Stimulated activated CD4-positive, alpha-beta T cell treated with anti-CD3 and anti-CD28 coated beads, TNF-alpha, amount 100 ng/mL, for 4 hours (primary cell): ENCODE results near the gene CDH4.

Experiments used
- DNase-seq, 3 experiments: peaks; one replicate each; pipeline ENCODE4 v3.0.0-alpha.2; 2020; ENCODE audit warnings: low read depth in 3 of 3

Gene CDH4

DNA sequence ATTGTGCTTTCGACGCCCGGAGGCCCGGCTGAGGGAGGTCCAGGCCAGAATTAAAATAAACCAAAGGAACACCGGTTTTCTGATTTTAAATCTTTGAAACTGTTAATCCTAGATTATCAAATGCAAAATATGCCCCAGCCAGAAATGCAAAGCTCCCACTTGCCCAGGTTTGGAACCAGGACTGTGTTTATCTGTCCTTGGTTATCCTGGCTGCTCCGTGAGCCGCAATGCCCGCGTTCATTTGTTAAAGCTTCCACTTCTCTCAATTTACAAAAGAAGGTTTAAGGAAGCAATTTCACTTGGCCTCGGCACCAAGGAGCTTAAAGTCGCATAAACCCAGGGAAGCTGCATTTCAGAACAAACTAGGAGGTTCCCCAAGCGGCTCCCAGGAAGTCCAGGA is 563.6 kb downstream of the CDH4 start:
- no peak for DNase-seq

DNA sequence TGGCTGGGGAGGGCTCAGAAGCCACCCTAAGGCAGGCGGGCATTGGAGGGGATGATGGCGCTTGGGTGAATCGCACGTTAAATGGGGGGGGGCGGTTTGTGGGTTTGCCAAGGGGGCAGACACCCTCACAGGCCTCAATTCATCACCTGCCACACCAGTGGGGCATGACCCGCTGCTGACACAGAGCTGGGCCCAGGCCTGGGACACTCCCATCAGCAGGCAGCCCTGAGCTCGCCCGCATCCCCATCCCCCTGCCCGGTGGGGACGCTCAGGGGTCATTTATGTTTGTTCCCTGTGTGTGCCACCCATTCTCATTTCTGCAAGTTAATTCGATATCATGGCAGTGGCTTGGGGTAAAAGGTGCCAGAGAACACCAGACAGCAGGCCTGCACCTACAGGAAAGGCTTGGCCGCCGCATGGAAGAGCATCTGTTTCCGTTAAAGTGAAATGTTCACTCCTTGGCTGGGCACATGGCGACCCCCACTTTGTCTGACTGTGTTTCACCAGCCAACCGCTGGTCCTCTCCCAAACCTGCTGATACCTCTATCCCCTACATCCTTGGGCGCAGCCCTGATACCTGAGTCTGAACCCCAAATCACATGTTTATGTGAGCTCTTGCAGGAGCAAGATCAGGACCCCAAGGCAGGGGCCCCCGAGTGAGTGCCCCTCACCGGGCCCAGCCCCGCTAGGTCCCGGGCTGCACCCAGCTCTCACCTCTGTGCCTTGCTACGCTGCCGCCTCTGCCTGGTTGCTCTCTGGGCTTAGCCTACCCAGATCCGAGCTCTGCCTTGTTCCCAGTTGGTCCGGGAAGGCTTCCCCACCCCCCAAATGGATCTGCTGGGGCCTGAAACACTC is 564.8 kb downstream of the CDH4 start:
- no peak for DNase-seq

DNA sequence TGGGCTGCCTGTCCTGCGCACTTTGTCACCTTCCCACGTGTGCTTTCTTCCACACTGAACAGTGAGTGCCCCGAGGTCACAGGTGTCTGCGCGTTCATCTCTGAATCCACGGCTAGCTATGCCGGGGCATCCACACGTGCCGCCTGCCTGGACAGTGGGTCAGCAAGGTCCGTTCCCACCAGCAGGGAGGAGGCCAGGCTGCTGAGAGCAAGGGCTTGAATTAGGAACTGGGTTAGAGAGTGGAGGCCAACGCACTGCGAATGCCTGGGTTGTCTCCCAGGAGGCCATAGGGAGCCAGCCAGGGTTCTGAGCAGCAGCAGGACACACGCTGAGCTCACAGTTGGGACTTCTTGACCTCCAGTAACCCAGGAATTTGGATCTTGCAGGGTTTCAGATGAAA is 565.5 kb downstream of the CDH4 start:
- DNase-seq, result no peak

DNA sequence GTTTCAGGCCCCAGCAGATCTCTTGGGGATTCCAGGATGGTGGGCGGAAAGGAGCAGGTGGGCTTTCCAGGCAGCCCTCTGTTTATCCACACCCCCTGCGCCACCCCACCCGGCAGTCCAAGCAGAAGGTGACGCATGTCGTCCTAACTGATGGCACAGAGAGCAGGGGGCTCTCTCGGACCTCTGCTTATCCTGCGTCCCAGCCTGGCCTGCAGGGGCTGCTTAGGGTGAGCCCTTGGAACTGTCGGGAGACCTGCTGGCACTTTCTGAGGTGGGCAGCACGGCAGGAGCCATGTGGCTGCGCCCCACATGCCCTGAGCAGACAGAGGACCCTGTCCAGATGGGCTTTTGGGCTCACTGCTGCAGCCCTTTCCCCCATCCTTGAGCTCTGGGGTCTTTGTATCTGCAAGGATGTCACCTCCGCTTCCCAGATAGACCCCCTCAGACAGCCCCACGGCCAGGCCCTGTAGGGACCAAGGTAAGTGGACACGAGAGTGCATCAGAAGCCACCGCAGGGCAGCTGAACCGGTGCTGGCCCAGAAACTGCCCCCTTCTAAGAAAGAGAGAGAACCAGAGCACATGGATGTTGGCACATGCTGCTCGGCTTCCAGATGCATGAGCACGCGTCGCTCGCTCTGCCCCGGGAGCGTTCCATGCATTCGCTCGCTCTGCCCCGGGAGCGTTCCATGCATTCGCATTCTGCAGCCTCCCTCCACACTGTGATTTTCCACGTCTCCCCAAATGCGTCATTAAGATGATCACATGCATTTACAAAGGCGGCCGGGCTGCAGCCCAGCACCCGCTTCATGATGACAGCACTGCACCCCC is 566.9 kb downstream of the CDH4 start:
- no peak for DNase-seq

DNA sequence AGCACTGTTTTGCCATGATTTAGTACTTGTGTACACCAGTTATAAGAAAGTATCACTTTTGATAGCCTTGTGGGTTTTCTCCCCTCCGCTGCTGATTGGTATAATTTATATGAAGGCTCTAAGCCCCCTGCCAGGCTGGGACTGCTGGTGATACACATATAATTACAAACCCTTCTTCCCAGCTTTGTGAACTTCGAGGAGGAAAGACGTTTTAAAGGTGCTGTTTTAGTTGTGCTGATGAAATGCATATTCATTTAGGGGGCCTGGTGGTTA is 567.4 kb downstream of the CDH4 start:
- no peak for DNase-seq

DNA sequence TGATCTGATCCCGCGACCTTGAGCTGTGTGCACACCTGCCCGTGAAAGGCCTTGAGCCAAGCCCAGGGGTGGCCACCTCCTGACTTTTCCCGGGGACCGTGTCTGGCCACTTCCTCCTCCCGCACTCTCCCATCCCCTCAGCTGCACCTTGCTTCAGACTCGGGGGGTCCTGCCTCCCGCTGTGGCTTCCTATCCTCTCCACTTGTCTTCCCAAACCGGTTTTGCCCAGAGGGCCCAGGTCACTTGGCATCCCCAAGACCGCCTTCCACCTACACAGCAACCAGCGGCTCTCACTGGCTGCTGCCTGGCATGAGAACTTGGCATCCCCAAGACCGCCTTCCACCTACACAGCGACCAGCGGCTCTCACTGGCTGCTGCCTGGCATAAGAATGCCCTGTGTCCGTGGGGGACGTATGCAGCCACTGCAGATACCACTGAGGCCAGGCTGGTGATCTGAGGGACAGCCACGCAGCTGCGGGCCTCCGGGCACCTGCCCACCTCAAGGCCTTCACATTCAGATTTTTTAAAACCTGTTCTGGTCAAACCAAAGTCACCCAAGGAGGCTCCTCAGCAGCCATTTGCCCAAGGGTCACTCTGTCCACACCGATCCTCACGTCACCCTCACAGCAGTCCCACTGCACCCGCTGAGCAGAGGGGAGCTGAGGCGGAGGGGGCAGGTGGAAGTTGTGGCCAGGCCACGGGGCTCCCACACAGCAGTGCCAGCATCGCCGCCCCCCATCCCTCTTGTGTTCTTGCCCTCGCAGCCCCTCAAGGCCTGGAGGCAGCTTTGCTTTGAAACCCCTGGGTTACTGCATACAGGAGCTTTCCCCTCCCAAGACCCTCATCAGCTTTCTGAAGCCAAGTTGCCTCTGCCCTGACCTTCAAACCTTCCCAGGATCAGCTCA is 568.1 kb downstream of the CDH4 start:
- no peak for DNase-seq

DNA sequence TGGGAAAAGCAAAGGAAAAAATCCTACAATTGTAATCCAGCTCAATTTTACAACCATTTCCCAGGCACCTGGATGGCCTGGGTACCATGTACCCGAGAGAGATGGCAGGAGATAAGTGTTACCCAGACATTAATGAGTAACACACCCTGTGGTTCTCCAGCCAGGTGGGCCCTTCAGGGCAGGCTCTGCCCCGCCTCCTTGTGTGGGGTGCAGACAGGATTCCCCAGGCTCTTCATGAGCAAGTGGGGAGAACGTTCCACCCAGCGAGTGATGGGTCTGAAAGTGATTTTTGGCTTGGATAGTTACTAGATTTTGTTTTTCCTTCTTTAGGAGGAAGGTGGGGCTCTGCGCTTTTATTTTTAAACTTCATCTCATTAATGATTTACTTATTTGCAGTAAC is 569.7 kb downstream of the CDH4 start:
- no peak for DNase-seq

DNA sequence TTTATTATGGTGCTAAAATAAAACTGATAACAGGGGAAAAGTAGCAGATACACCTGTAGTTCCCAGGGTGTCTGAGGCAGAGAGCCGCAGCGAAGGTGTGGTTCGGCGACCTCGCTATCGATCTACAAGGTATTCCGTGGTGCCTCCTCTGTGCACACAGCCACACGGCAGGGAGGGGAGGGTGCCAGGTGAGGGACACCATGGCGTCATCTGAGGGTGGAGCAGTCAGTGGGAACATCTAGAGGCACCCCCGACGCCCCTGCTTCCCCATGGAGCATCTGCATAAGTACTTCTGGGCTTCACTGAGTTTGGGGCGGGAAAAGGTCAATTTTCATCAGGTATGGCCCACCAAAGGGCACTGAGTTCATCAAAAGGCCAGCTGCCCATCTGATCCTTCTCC is 570.3 kb downstream of the CDH4 start:
- no peak for DNase-seq

DNA sequence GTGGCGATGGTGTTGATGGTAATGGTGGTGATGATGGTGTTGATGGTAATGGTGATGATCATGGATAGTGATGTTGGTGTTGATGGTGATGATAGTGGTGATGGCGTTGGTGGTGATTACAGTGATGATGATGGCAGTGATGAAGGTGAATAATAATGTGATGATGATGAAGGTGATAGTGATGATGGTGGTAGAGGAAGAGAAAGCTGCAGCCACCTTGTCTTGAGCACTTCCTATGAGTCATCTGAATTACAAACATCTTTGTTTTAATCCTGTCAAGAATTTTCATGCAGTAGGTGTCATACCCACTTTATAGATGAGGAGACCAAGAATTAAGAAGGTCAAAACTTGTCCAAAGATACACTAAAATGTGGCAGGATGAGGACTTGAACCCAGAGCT is 571.2 kb downstream of the CDH4 start:
- DNase-seq, result no peak

DNA sequence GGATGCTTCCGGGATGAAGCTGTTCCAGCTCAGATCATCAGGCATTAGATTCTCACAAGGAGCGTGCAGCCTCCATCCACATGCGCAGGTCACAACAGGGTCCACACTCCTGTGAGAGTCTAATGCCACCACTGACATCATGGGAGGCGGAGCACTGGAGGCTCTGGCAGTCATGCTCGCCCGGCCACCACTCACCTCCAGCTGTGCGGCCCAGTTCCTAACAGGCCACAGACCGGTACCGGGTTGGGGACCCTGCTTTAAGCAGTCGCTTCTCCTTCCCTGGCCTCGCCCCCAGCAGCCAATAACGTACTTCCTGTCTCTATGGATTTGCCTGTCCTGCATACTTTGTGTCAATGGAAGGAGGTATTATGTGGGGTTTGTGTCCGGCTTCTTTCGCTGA is 576.8 kb downstream of the CDH4 start:
- DNase-seq, result no peak

DNA sequence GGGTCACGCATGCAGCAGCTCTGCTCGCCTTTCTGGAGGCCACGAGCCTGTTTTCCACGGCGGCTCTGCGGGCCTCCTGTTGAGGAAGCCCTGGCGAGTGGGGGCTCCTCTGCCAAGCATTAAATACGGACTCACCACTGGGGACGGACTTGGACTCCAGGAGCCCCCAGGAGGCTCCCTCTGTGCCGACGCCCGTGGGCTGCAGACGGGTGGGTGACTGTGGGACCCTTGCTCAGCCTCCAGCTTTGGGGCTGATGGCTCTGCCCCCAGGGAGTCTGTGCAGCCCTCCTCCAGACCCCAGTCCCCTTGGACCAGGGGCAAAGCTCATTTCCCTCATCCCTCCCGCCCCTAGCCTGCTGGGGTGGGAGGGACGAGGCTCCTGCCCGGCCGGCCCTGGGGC is 577.5 kb downstream of the CDH4 start:
- no peak for DNase-seq

DNA sequence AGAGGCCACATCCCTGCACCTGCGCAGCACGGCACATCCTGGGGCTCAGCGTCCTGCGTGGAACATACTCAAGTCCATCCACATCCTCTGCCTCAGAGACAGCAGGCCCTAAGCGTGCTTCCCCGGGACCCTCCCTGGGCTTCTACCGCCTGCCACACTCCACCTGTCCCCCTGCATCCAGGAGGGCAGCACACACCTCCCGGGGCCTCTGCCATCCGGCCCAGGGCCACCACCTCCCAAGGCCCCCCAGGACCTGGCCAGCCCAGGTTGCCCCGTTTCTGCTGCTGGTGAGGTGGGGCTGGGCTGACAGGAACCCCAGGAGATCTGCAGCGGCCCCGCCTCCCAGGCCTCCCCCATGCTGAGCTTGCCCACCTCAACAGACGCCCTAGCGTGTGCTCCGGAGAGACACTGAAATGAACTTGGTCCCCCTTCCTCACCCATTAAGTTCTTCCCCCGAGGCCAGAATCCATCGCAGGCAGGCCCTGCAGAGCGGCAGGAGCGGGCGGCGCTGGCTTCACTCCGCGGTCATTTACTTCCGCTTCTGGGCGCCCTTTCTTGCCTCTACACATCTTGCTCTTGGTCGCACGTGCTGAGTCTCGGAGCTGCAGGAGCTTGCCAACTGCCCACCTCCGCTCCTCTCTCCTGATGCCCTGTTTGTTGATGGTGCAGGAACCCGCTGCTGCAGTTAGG is 578.3 kb downstream of the CDH4 start:
- no peak for DNase-seq

DNA sequence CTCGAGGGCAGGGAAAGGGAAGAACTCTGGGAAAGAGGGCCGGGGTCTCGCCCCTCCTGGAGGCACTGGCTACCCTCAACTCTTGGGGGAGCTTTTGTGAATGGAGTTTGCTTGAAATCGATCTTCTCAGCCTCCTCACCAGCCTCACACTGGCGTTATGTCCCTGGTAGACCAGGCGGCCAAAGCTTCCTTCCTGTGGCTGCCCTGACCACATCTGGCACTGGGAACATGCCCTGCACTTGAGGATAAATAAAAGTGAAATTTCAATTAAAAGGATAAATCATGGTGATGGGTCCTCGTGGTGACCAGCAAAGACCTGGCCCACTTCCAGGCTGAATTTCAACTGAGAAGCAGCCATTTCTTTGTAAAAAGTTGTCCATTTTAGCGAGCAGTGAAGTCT is 578.9 kb downstream of the CDH4 start:
- DNase-seq, result no peak

DNA sequence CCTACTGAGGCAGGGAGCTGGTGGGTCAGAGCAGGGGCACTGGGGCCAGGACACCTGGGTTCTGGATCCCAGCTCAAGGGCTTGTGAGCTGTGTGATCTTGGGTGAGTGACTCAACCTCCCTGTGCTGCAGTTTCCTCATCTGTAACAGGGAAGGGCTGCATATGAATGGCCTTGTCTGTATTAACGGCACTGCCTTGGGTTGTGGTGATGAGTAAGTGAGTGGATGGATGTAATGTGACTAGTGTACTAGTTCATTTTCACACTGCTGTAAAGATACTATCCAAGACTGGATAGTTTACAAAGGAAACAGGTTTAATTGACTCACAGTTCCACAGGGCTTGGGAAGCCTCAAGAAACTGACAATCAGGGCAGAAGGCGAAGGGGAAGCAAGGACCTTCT is 580.1 kb downstream of the CDH4 start:
- no peak for DNase-seq

DNA sequence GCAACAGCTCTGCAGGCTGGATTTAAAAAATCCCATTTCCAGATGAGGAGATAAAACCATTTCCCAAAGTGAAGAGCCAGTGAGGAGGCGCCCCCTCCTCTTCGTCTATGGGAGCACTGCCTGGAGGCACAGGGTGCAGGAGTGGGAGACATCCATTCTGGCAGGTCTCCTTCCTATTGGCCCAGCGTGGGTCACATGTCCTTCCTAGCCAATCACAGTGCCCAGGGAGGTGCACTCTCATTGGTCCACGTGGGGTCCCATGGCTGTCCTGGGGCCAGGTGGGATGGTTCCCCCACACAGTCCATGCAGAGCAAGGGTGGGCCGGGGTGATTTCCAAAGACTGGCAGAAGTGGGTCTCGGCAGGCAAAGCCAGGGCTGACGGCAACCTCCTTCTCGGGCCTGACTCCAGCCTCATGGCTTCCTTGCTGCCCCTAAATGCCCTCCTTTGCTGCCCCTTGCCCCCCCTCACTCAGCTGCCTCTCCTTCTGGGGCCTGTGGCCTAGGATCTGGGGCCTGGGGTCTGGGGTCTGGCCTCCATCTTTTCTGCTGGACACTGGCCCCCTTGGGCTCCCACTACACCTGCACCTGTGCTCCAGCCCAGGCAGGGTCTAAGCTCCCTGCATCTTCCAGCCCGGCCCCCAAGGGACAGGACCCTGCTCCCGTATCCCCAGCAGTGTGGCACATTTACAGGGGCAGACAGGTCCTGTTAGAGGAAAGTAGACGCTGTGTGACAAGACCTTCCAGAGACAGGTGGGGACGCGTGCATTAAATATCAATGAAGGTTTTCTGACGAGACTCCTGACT is 581.9 kb downstream of the CDH4 start:
- DNase-seq, result no peak

DNA sequence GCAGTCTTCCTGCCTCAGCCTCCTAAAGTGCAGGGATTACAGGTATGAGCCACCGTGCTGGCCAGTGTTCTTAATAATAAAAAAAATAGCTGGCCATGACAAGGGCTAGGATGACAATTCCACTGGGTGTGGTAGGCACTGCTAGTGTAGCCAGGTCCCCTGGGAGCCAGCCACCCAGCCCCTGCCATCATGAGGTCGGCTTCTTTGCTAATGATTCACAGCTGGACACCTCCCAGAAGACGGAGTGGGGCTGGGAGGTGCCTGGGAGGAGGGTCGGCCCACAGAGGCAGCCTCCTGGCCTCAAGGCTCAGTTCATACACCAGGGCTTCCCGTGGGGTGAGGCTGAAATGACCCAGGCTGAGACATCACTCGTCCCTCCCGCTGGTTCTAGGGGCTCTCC is 583.2 kb downstream of the CDH4 start:
- DNase-seq, result no peak

DNA sequence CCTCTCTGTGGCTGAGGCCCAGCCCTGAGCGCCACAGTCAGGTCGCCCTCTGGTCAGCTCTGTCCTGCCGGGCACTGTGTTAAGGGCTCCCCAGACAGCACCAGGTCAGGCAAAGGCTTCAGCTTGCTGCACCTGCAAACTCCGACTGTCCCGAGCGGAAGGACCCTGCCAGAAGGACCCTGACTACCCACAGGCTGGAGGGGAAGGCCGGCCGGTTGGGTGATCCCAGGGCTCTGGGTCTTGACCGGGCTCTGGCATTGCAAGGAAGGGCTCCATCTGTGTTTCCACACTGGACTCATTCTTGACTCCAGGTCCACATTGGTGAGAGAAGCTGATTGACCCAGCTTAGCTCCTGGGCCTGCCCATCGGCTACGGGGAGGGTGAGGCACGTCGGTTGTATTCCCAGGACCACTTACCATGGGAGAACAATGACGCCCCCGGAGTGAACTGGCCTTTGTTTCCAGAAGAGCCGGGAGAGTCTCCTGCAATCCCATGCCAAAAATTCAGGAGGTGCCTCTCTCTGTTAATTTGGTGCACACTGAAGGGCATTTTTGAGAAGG is 583.8 kb downstream of the CDH4 start:
- no peak for DNase-seq

DNA sequence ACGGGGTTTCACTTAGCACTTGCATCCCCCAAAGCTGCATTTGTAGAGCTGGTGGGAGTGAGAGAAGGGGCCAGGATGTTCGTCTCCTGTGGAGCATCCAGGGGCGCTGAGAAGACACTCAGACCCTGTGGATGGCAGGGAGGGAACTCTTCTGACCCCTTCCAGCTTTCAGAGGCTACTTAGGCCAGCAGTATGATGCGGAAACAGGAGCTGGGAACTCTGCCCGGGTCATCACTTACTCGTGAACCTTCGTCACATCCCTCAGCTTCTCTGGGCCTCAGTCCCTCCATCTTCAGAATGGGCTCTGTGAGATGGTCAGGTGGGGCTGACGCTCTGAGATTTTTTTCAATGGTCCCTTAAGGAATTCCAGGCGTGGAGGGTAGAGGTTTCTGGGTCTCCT is 585.1 kb downstream of the CDH4 start:
- DNase-seq, result no peak

DNA sequence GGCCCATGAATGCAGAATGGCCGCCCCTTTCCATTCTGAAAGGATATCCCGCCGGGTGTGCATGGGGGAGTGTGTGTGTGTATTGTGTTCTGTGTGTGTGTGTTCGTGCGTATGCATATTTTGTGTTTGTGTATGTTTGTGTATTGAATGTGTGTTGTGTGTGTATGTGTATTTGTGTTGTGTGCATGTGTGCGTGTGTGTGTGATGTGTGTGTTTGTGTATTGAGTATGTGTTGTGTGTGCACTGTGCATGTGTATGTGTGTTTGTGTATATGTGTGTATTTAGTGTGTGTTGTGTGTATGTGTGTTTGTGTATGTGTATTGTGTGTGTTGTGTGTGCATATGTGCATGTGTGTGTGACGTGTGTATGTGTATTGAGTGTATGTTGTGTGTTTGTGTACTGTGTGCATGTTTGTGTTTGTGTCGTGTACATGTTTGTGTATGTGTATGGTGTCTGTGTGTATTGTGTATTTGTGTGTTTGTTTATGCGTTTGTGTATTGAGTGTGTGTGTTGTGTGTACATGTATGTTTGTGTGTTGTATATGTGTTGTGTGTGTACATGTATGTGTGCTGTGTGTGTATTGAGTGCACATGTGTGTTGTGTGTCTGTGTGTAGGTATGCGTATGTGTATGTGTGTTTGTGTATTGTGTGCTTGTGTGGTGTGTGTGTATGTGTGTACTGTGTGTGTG is 587.3 kb downstream of the CDH4 start:
- no peak for DNase-seq
